Lung (tissue), 12 donors: Measurements from ENCODE around the gene CDKL5. TPM values are rescaled to one million over a fixed set of nuclear protein-coding genes. Genes with fewer than 3 reads are reported as not detected.

Experiments
- ATAC-seq: fragments of 200-7000 bp; cut with Tn5 transposase; one replicate; pipeline ENCODE4 v1.9.1; 2020; ENCODE audit warnings: moderate number of reproducible peaks; ENCODE audit not compliant: insufficient read depth, low FRiP score
- DNase-seq, 3 donors: peaks; one replicate each; pipeline ENCODE4 v3.0.0-alpha.2; 2013 to 2017
- H3K27ac ChIP-seq, 2 donors: one replicate each; pipeline ENCODE4 v1.5.1; 2013; ENCODE audit warnings: mild to moderate bottlenecking in 2 of 2, moderate library complexity in 2 of 2, control low read depth in 1 of 2, inconsistent platforms in 1 of 2, low read depth in 1 of 2, low read length in 1 of 2
- H3K27me3 ChIP-seq, 3 donors: one replicate each; pipeline ENCODE4 v1.5.1; 2013; ENCODE audit warnings: low read length in 2 of 3; ENCODE audit not compliant: control insufficient read depth in 3 of 3, insufficient read depth in 3 of 3
- H3K36me3 ChIP-seq, 4 donors: one replicate each; pipeline ENCODE4 v1.5.1; 2013; ENCODE audit warnings: low read length in 4 of 4, mild to moderate bottlenecking in 1 of 4, moderate library complexity in 1 of 4; ENCODE audit not compliant: control insufficient read depth in 4 of 4, insufficient read depth in 4 of 4
- H3K4me1 ChIP-seq, 5 donors: one replicate each; pipeline ENCODE4 v1.5.1; 2013; ENCODE audit warnings: low read length in 5 of 5, mild to moderate bottlenecking in 2 of 5, moderate library complexity in 1 of 5; ENCODE audit not compliant: control insufficient read depth in 5 of 5, insufficient read depth in 5 of 5
- H3K4me3 ChIP-seq: one replicate; pipeline ENCODE4 v1.5.1; 2013; ENCODE audit warnings: mild to moderate bottlenecking, control low read depth, moderate library complexity
- H3K9ac ChIP-seq, 2 donors: one replicate each; pipeline ENCODE4 v1.5.1; 2013; ENCODE audit warnings: low read length in 2 of 2, control low read depth in 1 of 2; ENCODE audit not compliant: insufficient read depth in 1 of 2
- H3K9me3 ChIP-seq, 4 donors: one replicate each; pipeline ENCODE4 v1.5.1; 2013; ENCODE audit warnings: low read length in 3 of 4, mild to moderate bottlenecking in 1 of 4, moderate library complexity in 1 of 4; ENCODE audit not compliant: control insufficient read depth in 4 of 4, insufficient read depth in 3 of 4
- WGBS, 2 donors: extraction: QIAGEN DNeasy Blood & Tissue Kit; methylation state at CpG; one replicate each; pipeline ENCODE4 v1.1.7; 2013; 5-methylcytosine and 5-hydroxymethylcytosine counted together
- polyA plus RNA-seq, 2 donors: library from polyadenylated mRNA; stranded (reverse); fragments of 200-250 nt; gene quantifications; one replicate each; pipeline ENCODE4 v1.2.1, GENCODE V29; 2013
- total RNA-seq, 2 donors: library from RNA; depleted of rRNA in 1 of 2; stranded (reverse); fragments of >200 nt in 1 of 2; gene quantifications; one replicate each; pipeline ENCODE4 v1.2.1, GENCODE V29; 2014 to 2021
- TF ChIP-seq, protein P1 (sequence below): IDR thresholded peaks from 2 replicates; pipeline ENCODE4 v1.5.1; 2012; ENCODE audit warnings: mild to moderate bottlenecking; ENCODE audit errors: control extremely low read depth, extremely low read depth
- donor health status: control.
- donor health status: control.
- donor health status: Bipolar disorder and iron deficiency.
- donor health status: healthy.
- donor health status: DM: yes; HTN: yes; CAD: no.

CDKL5 gene
- total and polyA plus RNA-seq, 4 donors = 3.2 to 37.3 (median 16.3) TPM

DNA sequence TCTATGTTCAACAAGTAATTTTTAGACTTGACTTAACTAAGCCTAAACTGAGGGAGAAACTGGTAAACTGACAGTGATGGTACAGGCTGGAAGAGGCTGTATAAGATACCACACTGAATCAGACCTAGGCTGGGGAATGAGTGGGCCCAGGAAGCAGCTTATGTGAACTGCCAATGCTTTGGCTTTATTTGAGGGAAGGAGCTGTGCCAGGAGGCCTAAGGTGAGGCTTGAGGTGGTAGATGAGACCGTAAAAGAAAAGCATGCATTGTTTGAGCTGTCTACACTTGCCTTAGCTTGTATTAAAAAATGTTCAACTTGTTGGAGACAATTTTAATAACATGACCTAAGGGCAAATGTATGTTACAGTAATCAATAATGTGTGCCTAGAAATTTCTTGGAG, 150.3 kb downstream of the CDKL5 start:
- Histone ChIP-seq H3K9me3 (no peaks in the 10 kb centered on the region), H3K9ac (no peak overlapping the region), H3K4me3 (no peak overlapping the region), H3K27me3 (peaks cover 0 to 18% (median 4%) of the 10 kb centered on the region in 3 donors), H3K4me1 (peaks cover 0 to 6% (median 0%) of the 10 kb centered on the region in 5 donors), H3K27ac (peak overlapping the region in 1 of 2 donors; percentile 39), H3K36me3 (peaks cover 0 to 2% (median 0%) of the 10 kb centered on the region in 4 donors)
- no peak for ATAC-seq
- 77 to 91% methylated on average over 1 of the region's 1 CpG for WGBS, 2 donors
- TF ChIP-seq, protein P1, sequence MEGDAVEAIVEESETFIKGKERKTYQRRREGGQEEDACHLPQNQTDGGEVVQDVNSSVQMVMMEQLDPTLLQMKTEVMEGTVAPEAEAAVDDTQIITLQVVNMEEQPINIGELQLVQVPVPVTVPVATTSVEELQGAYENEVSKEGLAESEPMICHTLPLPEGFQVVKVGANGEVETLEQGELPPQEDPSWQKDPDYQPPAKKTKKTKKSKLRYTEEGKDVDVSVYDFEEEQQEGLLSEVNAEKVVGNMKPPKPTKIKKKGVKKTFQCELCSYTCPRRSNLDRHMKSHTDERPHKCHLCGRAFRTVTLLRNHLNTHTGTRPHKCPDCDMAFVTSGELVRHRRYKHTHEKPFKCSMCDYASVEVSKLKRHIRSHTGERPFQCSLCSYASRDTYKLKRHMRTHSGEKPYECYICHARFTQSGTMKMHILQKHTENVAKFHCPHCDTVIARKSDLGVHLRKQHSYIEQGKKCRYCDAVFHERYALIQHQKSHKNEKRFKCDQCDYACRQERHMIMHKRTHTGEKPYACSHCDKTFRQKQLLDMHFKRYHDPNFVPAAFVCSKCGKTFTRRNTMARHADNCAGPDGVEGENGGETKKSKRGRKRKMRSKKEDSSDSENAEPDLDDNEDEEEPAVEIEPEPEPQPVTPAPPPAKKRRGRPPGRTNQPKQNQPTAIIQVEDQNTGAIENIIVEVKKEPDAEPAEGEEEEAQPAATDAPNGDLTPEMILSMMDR = no peak
- no peak for DNase-seq

DNA sequence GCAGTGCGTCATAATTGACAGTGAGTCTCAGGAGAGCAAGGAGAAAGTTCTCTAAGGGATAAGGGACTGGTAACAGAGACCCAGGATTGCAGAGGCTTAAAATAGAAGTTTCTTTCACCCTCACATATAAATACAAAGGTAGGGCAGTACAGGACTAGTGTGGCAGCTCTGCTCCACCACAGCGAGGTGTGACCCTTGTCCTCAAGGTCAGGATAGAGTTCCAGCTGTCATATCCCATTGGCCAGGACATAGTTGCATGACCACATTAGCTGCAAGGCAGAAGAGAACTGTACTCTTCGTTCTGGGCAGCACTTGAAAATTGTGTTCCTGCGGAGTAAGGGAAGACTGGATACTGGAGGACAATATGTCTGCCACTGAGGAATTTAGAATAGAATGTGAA, 152.0 kb downstream of the CDKL5 start:
- ATAC-seq (no peak), DNase-seq (no peak)
- peaks cover 0 to 2% (median 0%) of the 10 kb centered on the region in 4 donors for H3K36me3 ChIP-seq
- peaks cover 0 to 6% (median 0%) of the 10 kb centered on the region in 5 donors for H3K4me1 ChIP-seq
- no peak overlapping the region for H3K9ac ChIP-seq
- H3K9me3 ChIP-seq = no peaks in the 10 kb centered on the region
- H3K4me3 ChIP-seq = no peak overlapping the region
- peaks cover 0 to 18% (median 2%) of the 10 kb centered on the region in 3 donors for H3K27me3 ChIP-seq
- H3K27ac ChIP-seq = peak overlapping the region in 1 of 2 donors; percentile 21
- TF ChIP-seq, protein P1 = no peak
- WGBS, 2 donors = 83 to 96% methylated on average over 4 of the region's 4 CpGs

DNA sequence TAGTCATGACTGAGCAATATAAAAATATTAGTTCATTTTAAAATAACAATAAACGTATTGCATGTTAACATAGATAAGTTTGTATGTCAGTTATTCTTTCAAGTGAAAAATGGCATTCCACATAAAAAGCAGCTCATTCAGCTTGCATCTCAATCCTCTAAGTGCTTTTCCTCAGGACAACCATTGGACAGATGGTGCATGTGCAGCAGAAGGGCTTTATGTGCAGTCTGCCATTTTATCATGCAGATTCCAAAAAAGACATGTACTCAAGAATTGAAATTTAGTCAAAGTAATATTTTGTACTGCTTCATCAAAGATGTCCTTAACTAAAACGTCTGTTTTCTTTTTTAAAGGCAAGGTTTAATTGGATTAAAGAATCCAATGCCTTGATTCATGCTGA, 153.1 kb downstream of the CDKL5 start:
- DNase-seq (no peak), ATAC-seq (no peak)
- Histone ChIP-seq H3K36me3 (peaks cover 0 to 2% (median 0%) of the 10 kb centered on the region in 4 donors), H3K4me3 (no peak overlapping the region), H3K4me1 (peaks cover 0 to 2% (median 0%) of the 10 kb centered on the region in 5 donors), H3K9ac (no peak overlapping the region), H3K27ac (no peak overlapping the region), H3K27me3 (peaks cover 0 to 12% (median 3%) of the 10 kb centered on the region in 3 donors), H3K9me3 (no peaks in the 10 kb centered on the region)
- TF ChIP-seq, protein P1 = no peak
- 76 to 92% methylated on average over 2 of the region's 2 CpGs for WGBS, 2 donors

DNA sequence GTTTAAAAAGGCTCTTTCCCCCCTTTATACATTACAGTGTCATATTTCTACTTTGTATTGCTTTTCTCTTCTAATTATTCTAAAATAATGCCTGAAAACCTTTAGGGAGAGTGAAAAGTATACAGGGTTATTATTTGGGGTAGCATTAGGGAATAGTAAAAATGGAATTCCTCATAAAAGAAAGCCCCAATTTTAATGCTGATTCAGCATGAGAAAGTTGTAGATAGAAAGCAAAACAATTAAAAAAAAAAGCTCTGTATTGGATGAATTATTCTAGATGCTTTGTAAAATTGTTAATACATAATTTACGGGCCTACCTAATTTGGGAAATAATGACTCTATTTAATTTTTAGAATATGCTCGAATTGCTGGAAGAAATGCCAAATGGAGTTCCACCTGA, 154.1 kb downstream of the CDKL5 start:
- 79 to 97% methylated on average over 2 of the region's 2 CpGs for WGBS, 2 donors

More for the DNA sequence above, 154.1 kb downstream of the CDKL5 start:
- no peak for ATAC-seq
- DNase-seq = no peak
- H3K9ac ChIP-seq = no peak overlapping the region
- peaks cover 0 to 12% (median 3%) of the 10 kb centered on the region in 3 donors for H3K27me3 ChIP-seq
- H3K27ac ChIP-seq = no peak overlapping the region
- peaks cover 0 to 2% (median 0%) of the 10 kb centered on the region in 5 donors for H3K4me1 ChIP-seq
- TF ChIP-seq, protein P1 = no peak
- H3K9me3 ChIP-seq = no peaks in the 10 kb centered on the region
- H3K4me3 ChIP-seq = no peak overlapping the region
- peaks cover 0 to 2% (median 0%) of the 10 kb centered on the region in 4 donors for H3K36me3 ChIP-seq
